Caco-2 (cell line): ENCODE results near the gene SLC26A5. TPM values are rescaled to one million over a fixed set of nuclear protein-coding genes. Genes with fewer than 3 reads are reported as not detected.
A peak's percentile ranks its signal among the peaks of the same experiment; 100 is the strongest.

Experiments
- BruUV-seq: library from RNA; stranded (reverse); fragments of 400-500 nt; replicated peaks from 2 replicates; lab custom pipeline; 2021; lab: Mats Ljungman, UMichigan
- CTCF ChIA-PET: fragments of 300-600 bp; sonication (Branson Sonifier 250); formaldehyde crosslinking; loops from one replicate; lab custom pipeline; 2022; ENCODE audit warnings: antibody characterized with exemption; lab: Charles Lee
- POLR2A ChIA-PET: fragments of 300-600 bp; sonication (Branson Sonifier 250); formaldehyde crosslinking; loops from one replicate; lab custom pipeline; 2022; ENCODE audit warnings: antibody characterized with exemption; lab: Charles Lee
- DNase-seq, 2 experiments: peaks; one replicate each; pipeline versions ENCODE4 v3.0.0 to v3.0.0-alpha.2; 2020 to 2022
- H3K27me3 ChIP-seq: replicated peaks from 2 replicates; pipeline ENCODE4 v1.6.0; 2011; ENCODE audit warnings: low read length; ENCODE audit not compliant: control insufficient read depth, insufficient read depth
- H3K36me3 ChIP-seq: 2 replicates; pipeline ENCODE4 v1.5.1; 2011; ENCODE audit warnings: low read length; ENCODE audit not compliant: control insufficient read depth, insufficient read depth
- H3K4me1 ChIP-seq: fragments of 250-450 bp; sonication (Bioruptor Pico); 2 replicates; pipeline ENCODE4 v1.5.1; 2020; ENCODE audit warnings: mild to moderate bottlenecking
- H3K4me3 ChIP-seq: 2 replicates; pipeline ENCODE4 v1.5.1; 2011; ENCODE audit warnings: low read depth, mild to moderate bottlenecking, control low read depth, low read length
- H3K9me3 ChIP-seq: fragments of 250-450 bp; sonication (Bioruptor Pico); 2 replicates; pipeline ENCODE4 v1.5.1; 2020; ENCODE audit warnings: mild to moderate bottlenecking, moderate library complexity
- H3K27ac Mint-ChIP-seq: one replicate; pipeline ENCODE4 v1.8.0; 2022; ENCODE audit warnings: mixed read lengths; ENCODE audit not compliant: unreplicated experiment
- H3K27me3 Mint-ChIP-seq: one replicate; pipeline ENCODE4 v1.8.0; 2022; ENCODE audit warnings: mixed read lengths; ENCODE audit not compliant: insufficient read depth, unreplicated experiment
- H3K36me3 Mint-ChIP-seq: one replicate; pipeline ENCODE4 v1.8.0; 2022; ENCODE audit warnings: mild to moderate bottlenecking, mixed read lengths; ENCODE audit not compliant: insufficient read depth, unreplicated experiment
- H3K4me1 Mint-ChIP-seq: one replicate; pipeline ENCODE4 v1.8.0; 2022; ENCODE audit warnings: low read depth, mixed read lengths; ENCODE audit not compliant: unreplicated experiment
- H3K4me3 Mint-ChIP-seq: one replicate; pipeline ENCODE4 v1.8.0; 2022; ENCODE audit warnings: mild to moderate bottlenecking, moderate library complexity, mixed read lengths; ENCODE audit not compliant: unreplicated experiment
- H3K9me3 Mint-ChIP-seq: one replicate; pipeline ENCODE4 v1.8.0; 2022; ENCODE audit warnings: mixed read lengths; ENCODE audit not compliant: unreplicated experiment
- CTCF ChIP-seq, 2 experiments: fragments of 200-600 bp in 1 of 2; IDR thresholded peaks; 1 replicate in 1 of 2; 2 replicates in 1 of 2; pipeline versions ENCODE4 v1.5.1 to v1.8.0; 2011 to 2022; ENCODE audit warnings: antibody characterized with exemption in 1 of 2, control low read depth in 1 of 2, inconsistent platforms in 1 of 2, low read depth in 1 of 2, low read length in 1 of 2, mild to moderate bottlenecking in 1 of 2, moderate library complexity in 1 of 2; ENCODE audit not compliant: insufficient read depth in 1 of 2, severe bottlenecking in 1 of 2, unreplicated experiment in 1 of 2
- intact Hi-C: fragments of 100-400 bp; cut with micrococcal nuclease; formaldehyde crosslinking; loops from one replicate; pipeline ENCODE4 v1.10.0; 2022; ENCODE audit not compliant: unreplicated experiment
- total RNA-seq: library from RNA; stranded (reverse); gene quantifications from 2 replicates; pipeline ENCODE4 v1.2.3, GENCODE V29; 2022

Gene SLC26A5
- total RNA-seq, 1 experiment from 2014 or later, result 1.1 TPM

GRCh38 chr7:103466814-103467213 lies 20.8 kb upstream of the SLC26A5 start:
- no peaks in the 10 kb centered on the region for H3K9me3 ChIP-seq
- no peak for TF ChIP-seq CTCF (IDR thresholded peaks at IDR 0.05; ENCODE audit: insufficient read depth in 1 of 2, low read depth in 1 of 2, low read length in 1 of 2, severe bottlenecking in 1 of 2, unreplicated experiment in 1 of 2)
- no peaks in the 10 kb centered on the region for H3K36me3 Mint-ChIP-seq
- H3K36me3 ChIP-seq, result no peaks in the 10 kb centered on the region
- H3K27ac Mint-ChIP-seq, result no peak overlapping the region
- DNase-seq, result no peak
- no peak overlapping the region for H3K4me3 ChIP-seq
- CTCF ChIA-PET, result no interaction called here
- H3K27me3 ChIP-seq, result no peaks in the 10 kb centered on the region; the same call in 1 of the 2 replicates
- POLR2A ChIA-PET, result no interaction called here
- no peaks in the 10 kb centered on the region for H3K4me1 ChIP-seq
- no peaks in the 10 kb centered on the region for H3K27me3 Mint-ChIP-seq
- no peaks in the 10 kb centered on the region for H3K9me3 Mint-ChIP-seq
- no peak overlapping the region for H3K4me3 Mint-ChIP-seq
- intact Hi-C loops, result no loop called here
- H3K4me1 Mint-ChIP-seq, result peaks cover 6% of the 10 kb centered on the region
- no TSS peak for BruUV-seq

- H3K4me3 Mint-ChIP-seq, result no peak overlapping the region
- no peak for TF ChIP-seq CTCF (IDR thresholded peaks at IDR 0.05; ENCODE audit: insufficient read depth in 1 of 2, low read depth in 1 of 2, low read length in 1 of 2, severe bottlenecking in 1 of 2, unreplicated experiment in 1 of 2)
- ChIA-PET CTCF (interaction anchor here (0.6 kb wide), 1 partner anchor 220 kb away, joined by 3 read pairs; no protein-coding TSS in a partner anchor), POLR2A (no interaction called here)
- H3K4me1 ChIP-seq, result no peaks in the 10 kb centered on the region
- intact Hi-C loops, result no loop called here
- no peaks in the 10 kb centered on the region for H3K27me3 Mint-ChIP-seq
- H3K9me3 Mint-ChIP-seq, result no peaks in the 10 kb centered on the region
- no peaks in the 10 kb centered on the region; the same call in 1 of the 2 replicates for H3K27me3 ChIP-seq
- H3K4me3 ChIP-seq, result no peak overlapping the region
- no peaks in the 10 kb centered on the region for H3K9me3 ChIP-seq
- H3K4me1 Mint-ChIP-seq, result peaks cover 6% of the 10 kb centered on the region
- H3K36me3 ChIP-seq, result no peaks in the 10 kb centered on the region
- no peak for DNase-seq
- H3K36me3 Mint-ChIP-seq, result no peaks in the 10 kb centered on the region
- no peak overlapping the region for H3K27ac Mint-ChIP-seq
- no TSS peak for BruUV-seq
Observed at GRCh38 chr7:103462358-103462757, 16.4 kb upstream of the SLC26A5 start.

DNA sequence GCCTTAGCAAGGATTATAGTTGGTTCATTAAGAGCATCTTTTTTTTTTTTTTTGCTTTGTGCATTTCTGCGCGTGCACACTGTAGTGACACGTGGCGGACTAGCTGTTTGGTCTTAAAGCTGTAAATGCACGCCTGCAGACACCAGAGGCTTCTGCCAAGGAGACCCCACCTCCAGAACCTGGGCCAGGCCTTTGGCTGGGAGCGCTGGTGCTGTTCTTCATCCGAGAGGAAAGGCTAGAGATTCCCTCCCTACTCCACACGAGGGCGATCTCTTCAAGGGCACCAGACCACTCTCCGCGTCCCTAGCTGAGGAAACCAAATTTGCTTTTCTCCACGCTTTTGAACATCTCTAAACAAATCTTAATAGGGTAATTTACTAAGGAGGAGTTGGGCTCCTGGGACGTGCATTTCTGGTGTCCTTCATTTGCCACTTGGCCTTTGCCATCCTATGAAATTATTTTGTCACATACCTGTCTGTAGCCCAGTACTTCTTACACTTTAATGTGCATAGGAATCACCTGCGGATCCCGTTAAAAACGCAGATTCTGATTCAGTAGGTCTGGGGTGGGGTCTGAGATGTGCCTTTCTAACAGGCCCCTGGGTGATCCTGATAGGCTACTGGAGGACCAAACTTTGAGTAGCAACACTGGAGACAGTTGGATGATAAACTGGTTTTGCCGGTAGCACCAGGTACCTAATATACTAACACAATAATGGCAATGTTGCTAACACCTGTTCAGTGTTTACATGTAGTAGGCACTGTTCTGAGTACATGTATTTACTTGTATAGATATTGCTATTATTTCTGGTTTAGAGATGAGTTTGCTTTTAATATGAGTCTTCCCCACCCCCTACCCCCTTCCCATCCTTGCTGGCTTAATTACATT lies 1.3 kb upstream of the SLC26A5 start:
- Mint-ChIP-seq H3K9me3 (peaks cover 16% of the 10 kb centered on the region), H3K4me1 (no peaks in the 10 kb centered on the region), H3K36me3 (peaks cover 5% of the 10 kb centered on the region), H3K27ac (no peak overlapping the region), H3K27me3 (peaks cover 10% of the 10 kb centered on the region), H3K4me3 (peak overlapping the region; percentile 10)
- DNase-seq, result peak; percentile 73 to 78
- ChIA-PET POLR2A (no interaction called here), CTCF (interaction anchor here (0.6 kb wide), 1 partner anchor 21 kb away, joined by 4 read pairs; no protein-coding TSS in a partner anchor)
- no peaks in the 10 kb centered on the region for H3K9me3 ChIP-seq
- H3K4me1 ChIP-seq, result peaks cover 8% of the 10 kb centered on the region
- no peaks in the 10 kb centered on the region for H3K36me3 ChIP-seq
- TF ChIP-seq CTCF (IDR thresholded peaks at IDR 0.05; ENCODE audit: insufficient read depth in 1 of 2, low read depth in 1 of 2, low read length in 1 of 2, severe bottlenecking in 1 of 2, unreplicated experiment in 1 of 2), result peak; percentile 75 to 94
- BruUV-seq, result no TSS peak
- intact Hi-C loops, result loop anchor here (1.0 to 10.0 kb wide), 4 partner anchors 77 to 709 kb away; no protein-coding TSS in a partner anchor
- H3K27me3 ChIP-seq, result no peaks in the 10 kb centered on the region
- H3K4me3 ChIP-seq, result no peak overlapping the region
